Endothelial cell of umbilical vein (primary cell): ENCODE data around the gene DERL3. TPM values are rescaled to one million over a fixed set of nuclear protein-coding genes. Genes with fewer than 3 reads are reported as not detected.

Experiments used
- BruUV-seq: library from RNA; stranded (reverse); fragments of 400-500 nt; replicated peaks from 2 replicates; lab custom pipeline; 2021; lab: Mats Ljungman, UMichigan
- CTCF ChIA-PET: fragments of 300-600, 350-600 bp; sonication (Branson Sonifier 250); formaldehyde crosslinking; loops from one replicate; lab custom pipeline; 2021; ENCODE audit warnings: antibody characterized with exemption, inconsistent platforms; lab: Charles Lee
- POLR2A ChIA-PET: fragments of 300-600, 350-600 bp; sonication (Branson Sonifier 250); formaldehyde crosslinking; loops from one replicate; lab custom pipeline; 2021; ENCODE audit warnings: antibody characterized with exemption, inconsistent platforms; lab: Charles Lee
- DNase-seq: peaks from one replicate; pipeline ENCODE4 v3.0.0-alpha.2; 2011; ENCODE audit warnings: low read depth, low spot score
- FAIRE-seq: peaks from 2 replicates; lab custom pipeline; 2011; peaks lifted over from hg19 to GRCh38; lab: Jason Lieb, UNC
- H2AFZ ChIP-seq: 2 replicates; pipeline ENCODE4 v1.6.0; 2012; ENCODE audit warnings: low read depth, low read length, control low read depth, inconsistent platforms
- H3K27ac ChIP-seq: 2 replicates; pipeline ENCODE4 v1.5.1; 2011; ENCODE audit warnings: low read depth, mild to moderate bottlenecking, control low read depth, low read length, moderate library complexity; ENCODE audit not compliant: insufficient read depth
- H3K27me3 ChIP-seq, 2 experiments: 2 replicates each; pipeline versions ENCODE4 v1.6.0 to v1.6.1; 2011; ENCODE audit warnings: low read length in 2 of 2, mixed read lengths in 1 of 2; ENCODE audit not compliant: control insufficient read depth in 2 of 2, insufficient read depth in 2 of 2
- H3K36me3 ChIP-seq, 2 experiments: 2 replicates in 1 of 2; 3 replicates in 1 of 2; pipeline ENCODE4 v1.5.1; 2011; ENCODE audit warnings: low read length in 2 of 2, mild to moderate bottlenecking in 1 of 2, moderate library complexity in 1 of 2; ENCODE audit not compliant: control insufficient read depth in 2 of 2, insufficient read depth in 2 of 2; ENCODE audit errors: extremely low read depth in 1 of 2
- H3K4me1 ChIP-seq: 3 replicates; pipeline ENCODE4 v1.5.1; 2011; ENCODE audit warnings: mild to moderate bottlenecking, low read length; ENCODE audit not compliant: control insufficient read depth, insufficient read depth; ENCODE audit errors: extremely low read depth
- H3K4me2 ChIP-seq: 2 replicates; pipeline ENCODE4 v1.6.1; 2011; ENCODE audit warnings: low read length, control low read depth, mixed read lengths; ENCODE audit not compliant: insufficient read depth
- H3K4me3 ChIP-seq, 3 experiments: fragments of 200-600 bp in 1 of 3; sonication (generic), shearing (Covaris generic) in 1 of 3; replicated peaks in 1 of 3; 2 replicates each; pipeline ENCODE4 v1.5.1; 2011 to 2016; ENCODE audit warnings: control low read depth in 3 of 3, low read length in 3 of 3, mild to moderate bottlenecking in 2 of 3, inconsistent platforms in 1 of 3, low read depth in 1 of 3, moderate library complexity in 1 of 3; ENCODE audit not compliant: insufficient read depth in 1 of 3
- H3K79me2 ChIP-seq: 2 replicates; pipeline ENCODE4 v1.6.0; 2012; ENCODE audit warnings: low read length, inconsistent platforms; ENCODE audit not compliant: control insufficient read depth, insufficient read depth
- H3K9ac ChIP-seq: replicated peaks from 2 replicates; pipeline ENCODE3; 2011; ENCODE audit warnings: low read length, control low read depth; ENCODE audit not compliant: insufficient read depth; ENCODE audit errors: extremely low read depth
- H3K9me1 ChIP-seq: replicated peaks from 3 replicates; pipeline ENCODE4 v1.6.0; 2011; ENCODE audit warnings: mild to moderate bottlenecking, low read length; ENCODE audit not compliant: control insufficient read depth, insufficient read depth; ENCODE audit errors: extremely low read depth
- H3K9me3 ChIP-seq: replicated peaks from 2 replicates; pipeline ENCODE4 v1.5.1; 2012; ENCODE audit warnings: low read length, inconsistent platforms; ENCODE audit not compliant: control insufficient read depth, insufficient read depth
- H4K20me1 ChIP-seq: replicated peaks from 2 replicates; pipeline ENCODE3; 2011; ENCODE audit warnings: mild to moderate bottlenecking, low read length; ENCODE audit not compliant: control insufficient read depth, insufficient read depth; ENCODE audit errors: extremely low read depth
- CTCF ChIP-seq, 2 donors: IDR thresholded peaks; 1 replicate in 1 of 2; 2 replicates in 1 of 2; pipeline ENCODE4 v1.5.1; 2011; ENCODE audit warnings: low read length in 2 of 2, mild to moderate bottlenecking in 2 of 2, moderate library complexity in 2 of 2, control low read depth in 1 of 2, inconsistent platforms in 1 of 2, low read depth in 1 of 2; ENCODE audit not compliant: insufficient read depth in 1 of 2; ENCODE audit errors: extremely low read depth in 1 of 2
- EZH2 ChIP-seq: IDR thresholded peaks from 2 replicates; pipeline ENCODE4 v1.6.1; 2012; ENCODE audit warnings: borderline replicate concordance, low read depth, mild to moderate bottlenecking, moderate library complexity, low read length, inconsistent platforms; ENCODE audit not compliant: severe bottlenecking
- FOS ChIP-seq: IDR thresholded peaks from 2 replicates; pipeline ENCODE4 v1.6.1; 2011; ENCODE audit warnings: mild to moderate bottlenecking, low read length, moderate library complexity, borderline replicate concordance; ENCODE audit not compliant: insufficient read depth
- GATA2 ChIP-seq: IDR thresholded peaks from 2 replicates; pipeline ENCODE4 v1.7.0; 2011; ENCODE audit warnings: low read depth, mild to moderate bottlenecking, moderate library complexity, mixed read lengths, low read length; ENCODE audit not compliant: insufficient read length, insufficient read depth
- JUN ChIP-seq: IDR thresholded peaks from 2 replicates; pipeline ENCODE4 v1.6.1; 2011; ENCODE audit warnings: borderline replicate concordance, low read depth; ENCODE audit not compliant: insufficient read length, insufficient read depth
- MAX ChIP-seq: IDR thresholded peaks from 2 replicates; pipeline ENCODE4 v1.6.1; 2011; ENCODE audit not compliant: insufficient read depth, insufficient read length
- MYC ChIP-seq: IDR thresholded peaks from one replicate; pipeline ENCODE4 v1.6.1; 2011; ENCODE audit warnings: mild to moderate bottlenecking, low read depth, low read length
- POLR2A ChIP-seq: IDR thresholded peaks from 2 replicates; pipeline ENCODE4 v1.6.1; 2012; ENCODE audit warnings: low read depth, mild to moderate bottlenecking, control low read depth, low read length
- POLR2AphosphoS5 ChIP-seq: IDR thresholded peaks from 2 replicates; pipeline ENCODE4 v1.6.1; 2012; ENCODE audit warnings: low read depth, mild to moderate bottlenecking, control low read depth, low read length, moderate library complexity; ENCODE audit not compliant: insufficient read depth
- dilution Hi-C: fragments of 300-500 bp; cut with MboI; formaldehyde crosslinking; loops from one replicate; pipeline ENCODE4 v1.15.0; 2019; ENCODE audit warnings: low sequenced_read_pairs; ENCODE audit not compliant: extremely low pct_ligation_motif_present
- intact Hi-C: fragments of 100-400 bp; cut with micrococcal nuclease; formaldehyde crosslinking; loops from one replicate; pipeline ENCODE4 v1.10.0; 2022
- polyA plus RNA-seq, 4 experiments: library from polyadenylated mRNA; depleted of rRNA in 3 of 4; stranded (reverse) in 3 of 4; unstranded in 1 of 4; fragments of >200 nt; gene quantifications; 2 replicates each; pipeline versions ENCODE4 v1.2.1 to v1.2.3, GENCODE V29; 2011 to 2012; ENCODE audit warnings: missing spikeins in 1 of 4
- total RNA-seq: library from RNA; stranded (reverse); gene quantifications from 2 replicates; pipeline ENCODE4 v1.2.3, GENCODE V29; 2021

The DERL3 gene
- total and polyA plus RNA-seq, 2 donors (not counting 3 experiments of a cell fraction or from before 2014, with no cell fraction given), result 3.4 to 3.8 TPM

DNA sequence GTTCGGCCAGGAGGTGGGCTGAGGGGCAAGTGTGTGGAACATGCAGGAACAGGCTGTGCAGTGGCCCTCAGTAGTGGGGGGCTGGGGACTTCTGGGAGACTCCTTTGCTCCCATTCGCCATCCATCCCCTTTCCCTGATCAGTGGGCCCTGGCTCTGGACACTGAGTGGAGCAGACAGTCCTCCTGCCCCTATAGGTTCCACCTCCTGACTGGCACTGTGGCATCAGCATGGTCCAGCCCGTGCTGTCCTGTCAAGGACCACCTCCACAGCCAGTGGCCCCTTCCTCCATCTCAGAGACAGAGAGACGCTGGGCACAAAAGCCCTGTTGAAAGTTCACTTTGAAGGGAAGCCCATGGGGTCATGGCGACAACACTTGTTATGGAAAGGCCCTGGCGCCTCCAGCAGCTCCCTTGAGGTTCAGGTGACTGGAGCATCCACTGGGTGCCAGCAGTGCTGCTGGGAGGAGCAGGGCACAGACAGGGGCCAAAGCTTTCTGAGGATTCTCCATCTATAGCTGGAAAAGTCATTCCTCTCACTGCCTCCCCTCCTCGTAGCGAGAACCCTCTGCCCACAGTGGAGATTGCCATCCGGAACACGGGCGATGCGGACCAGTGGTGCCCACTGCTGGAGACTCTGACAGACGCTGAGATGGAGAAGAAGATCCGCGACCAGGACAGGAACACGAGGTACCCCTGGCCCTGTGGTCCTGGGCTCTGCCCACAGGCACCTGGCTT is 5.6 kb downstream of the DERL3 start:
- dilution Hi-C loops, result no loop called here
- TF ChIP-seq MYC (no peak), POLR2AphosphoS5 (no peak), CTCF (IDR thresholded peaks at IDR 0.05; ENCODE audit: extremely low read depth in 1 of 2, insufficient read depth in 1 of 2, low read depth in 1 of 2, low read length in 2 of 2) (no peak), MAX (no peak), EZH2 (no peak), FOS (no peak), JUN (no peak), POLR2A (no peak), GATA2 (no peak)
- Histone ChIP-seq H3K9ac (no peak overlapping the region), H3K4me3 (no peak overlapping the region), H3K36me3 (peaks cover 12 to 46% of the 10 kb centered on the region in 2 experiments), H3K79me2 (no peaks in the 10 kb centered on the region), H3K27me3 (no peaks in the 10 kb centered on the region), H3K9me3 (no peaks in the 10 kb centered on the region), H3K4me1 (no peaks in the 10 kb centered on the region), H3K9me1 (no peaks in the 10 kb centered on the region), H2AFZ (no peak overlapping the region), H3K27ac (no peak overlapping the region), H3K4me2 (no peak overlapping the region), H4K20me1 (no peaks in the 10 kb centered on the region)
- intact Hi-C loops, result no loop called here
- BruUV-seq, result no TSS peak
- POLR2A ChIA-PET, result no interaction called here
- CTCF ChIA-PET, result no interaction called here
- FAIRE-seq (no peak), DNase-seq (no peak)
